Lung (tissue), 12 donors: ENCODE measurements around the gene MRPS14. TPM values are rescaled to one million over a fixed set of nuclear protein-coding genes. Genes with fewer than 3 reads are reported as not detected.

Experiments
- ATAC-seq: fragments of 200-7000 bp; cut with Tn5 transposase; one replicate; pipeline ENCODE4 v1.9.1; 2020; ENCODE audit warnings: moderate number of reproducible peaks; ENCODE audit not compliant: insufficient read depth, low FRiP score
- DNase-seq, 3 donors: peaks; one replicate each; pipeline ENCODE4 v3.0.0-alpha.2; 2013 to 2017
- H3K27ac ChIP-seq, 2 donors: one replicate each; pipeline ENCODE4 v1.5.1; 2013; ENCODE audit warnings: mild to moderate bottlenecking in 2 of 2, moderate library complexity in 2 of 2, control low read depth in 1 of 2, inconsistent platforms in 1 of 2, low read depth in 1 of 2, low read length in 1 of 2
- H3K27me3 ChIP-seq, 3 donors: one replicate each; pipeline ENCODE4 v1.5.1; 2013; ENCODE audit warnings: low read length in 2 of 3; ENCODE audit not compliant: control insufficient read depth in 3 of 3, insufficient read depth in 3 of 3
- H3K36me3 ChIP-seq, 4 donors: one replicate each; pipeline ENCODE4 v1.5.1; 2013; ENCODE audit warnings: low read length in 4 of 4, mild to moderate bottlenecking in 1 of 4, moderate library complexity in 1 of 4; ENCODE audit not compliant: control insufficient read depth in 4 of 4, insufficient read depth in 4 of 4
- H3K4me1 ChIP-seq, 5 donors: one replicate each; pipeline ENCODE4 v1.5.1; 2013; ENCODE audit warnings: low read length in 5 of 5, mild to moderate bottlenecking in 2 of 5, moderate library complexity in 1 of 5; ENCODE audit not compliant: control insufficient read depth in 5 of 5, insufficient read depth in 5 of 5
- H3K4me3 ChIP-seq: one replicate; pipeline ENCODE4 v1.5.1; 2013; ENCODE audit warnings: mild to moderate bottlenecking, control low read depth, moderate library complexity
- H3K9ac ChIP-seq, 2 donors: one replicate each; pipeline ENCODE4 v1.5.1; 2013; ENCODE audit warnings: low read length in 2 of 2, control low read depth in 1 of 2; ENCODE audit not compliant: insufficient read depth in 1 of 2
- H3K9me3 ChIP-seq, 4 donors: one replicate each; pipeline ENCODE4 v1.5.1; 2013; ENCODE audit warnings: low read length in 3 of 4, mild to moderate bottlenecking in 1 of 4, moderate library complexity in 1 of 4; ENCODE audit not compliant: control insufficient read depth in 4 of 4, insufficient read depth in 3 of 4
- WGBS, 2 donors: extraction: QIAGEN DNeasy Blood & Tissue Kit; methylation state at CpG; one replicate each; pipeline ENCODE4 v1.1.7; 2013; 5-methylcytosine and 5-hydroxymethylcytosine counted together
- polyA plus RNA-seq, 2 donors: library from polyadenylated mRNA; stranded (reverse); fragments of 200-250 nt; gene quantifications; one replicate each; pipeline ENCODE4 v1.2.1, GENCODE V29; 2013
- total RNA-seq, 2 donors: library from RNA; depleted of rRNA in 1 of 2; stranded (reverse); fragments of >200 nt in 1 of 2; gene quantifications; one replicate each; pipeline ENCODE4 v1.2.1, GENCODE V29; 2014 to 2021
- TF ChIP-seq, protein P1 (sequence below): IDR thresholded peaks from 2 replicates; pipeline ENCODE4 v1.5.1; 2012; ENCODE audit warnings: mild to moderate bottlenecking; ENCODE audit errors: control extremely low read depth, extremely low read depth
- donor health status: control.
- donor health status: control.
- donor health status: Bipolar disorder and iron deficiency.
- donor health status: healthy.
- donor health status: DM: yes; HTN: yes; CAD: no.

The MRPS14 gene
- total and polyA plus RNA-seq, 4 donors = 13.4 to 39.7 (median 23.5) TPM

DNA sequence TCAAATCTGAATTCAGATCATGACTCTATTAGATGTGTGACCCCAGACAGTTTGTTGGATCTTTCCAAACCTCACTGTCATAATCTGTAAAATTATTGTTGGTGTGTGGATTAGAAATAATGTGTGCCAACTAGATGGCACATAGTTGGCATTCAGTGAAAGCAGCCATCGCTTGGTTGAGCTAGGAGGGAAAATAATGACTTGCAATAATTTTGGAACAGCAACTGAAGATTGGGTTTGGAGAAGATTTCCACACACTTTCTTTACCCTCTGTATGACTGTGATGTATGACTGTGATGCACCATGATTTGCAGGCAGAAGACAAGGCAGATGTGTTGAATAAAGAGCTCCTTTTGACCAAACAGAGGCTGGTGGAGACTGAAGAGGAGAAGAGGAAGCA lies 47.5 kb downstream of the MRPS14 start:
- no peak overlapping the region for H3K4me3 ChIP-seq
- no peaks in the 10 kb centered on the region for H3K27me3 ChIP-seq
- H3K36me3 ChIP-seq = peaks cover 0 to 9% (median 6%) of the 10 kb centered on the region in 4 donors
- H3K27ac ChIP-seq = no peak overlapping the region
- no peaks in the 10 kb centered on the region for H3K9me3 ChIP-seq
- no peak for DNase-seq
- 91 to 92% methylated on average over 1 of the region's 1 CpG for WGBS, 2 donors
- no peak for ATAC-seq
- TF ChIP-seq, protein P1, sequence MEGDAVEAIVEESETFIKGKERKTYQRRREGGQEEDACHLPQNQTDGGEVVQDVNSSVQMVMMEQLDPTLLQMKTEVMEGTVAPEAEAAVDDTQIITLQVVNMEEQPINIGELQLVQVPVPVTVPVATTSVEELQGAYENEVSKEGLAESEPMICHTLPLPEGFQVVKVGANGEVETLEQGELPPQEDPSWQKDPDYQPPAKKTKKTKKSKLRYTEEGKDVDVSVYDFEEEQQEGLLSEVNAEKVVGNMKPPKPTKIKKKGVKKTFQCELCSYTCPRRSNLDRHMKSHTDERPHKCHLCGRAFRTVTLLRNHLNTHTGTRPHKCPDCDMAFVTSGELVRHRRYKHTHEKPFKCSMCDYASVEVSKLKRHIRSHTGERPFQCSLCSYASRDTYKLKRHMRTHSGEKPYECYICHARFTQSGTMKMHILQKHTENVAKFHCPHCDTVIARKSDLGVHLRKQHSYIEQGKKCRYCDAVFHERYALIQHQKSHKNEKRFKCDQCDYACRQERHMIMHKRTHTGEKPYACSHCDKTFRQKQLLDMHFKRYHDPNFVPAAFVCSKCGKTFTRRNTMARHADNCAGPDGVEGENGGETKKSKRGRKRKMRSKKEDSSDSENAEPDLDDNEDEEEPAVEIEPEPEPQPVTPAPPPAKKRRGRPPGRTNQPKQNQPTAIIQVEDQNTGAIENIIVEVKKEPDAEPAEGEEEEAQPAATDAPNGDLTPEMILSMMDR = no peak
- peaks cover 0 to 14% (median 8%) of the 10 kb centered on the region in 5 donors for H3K4me1 ChIP-seq
- H3K9ac ChIP-seq = no peak overlapping the region

DNA sequence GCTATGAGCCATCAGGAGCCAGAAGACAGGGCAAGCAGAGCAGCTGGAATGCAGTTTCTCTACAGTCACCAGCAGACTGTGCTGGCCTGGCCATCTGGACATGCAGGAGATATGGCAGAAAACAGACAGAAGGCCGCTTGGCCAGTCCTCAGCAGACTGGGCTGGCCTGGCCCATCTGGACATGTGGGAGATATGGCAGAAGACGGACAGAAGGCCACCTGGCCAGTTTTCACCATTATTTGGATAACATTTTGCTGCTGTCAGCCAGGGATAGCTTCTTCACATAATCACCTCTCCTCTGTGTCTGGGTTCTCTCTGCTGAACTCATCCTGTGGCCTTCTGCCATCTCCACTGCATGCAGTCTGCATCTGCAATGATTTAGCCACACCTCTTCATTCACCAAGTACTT lies 48.5 kb downstream of the MRPS14 start:
- no peaks in the 10 kb centered on the region for H3K9me3 ChIP-seq
- peaks cover 0 to 7% (median 5%) of the 10 kb centered on the region in 4 donors for H3K36me3 ChIP-seq
- 69 to 92% methylated on average over 2 of the region's 2 CpGs for WGBS, 2 donors
- no peak overlapping the region for H3K4me3 ChIP-seq
- no peak for ATAC-seq
- H3K9ac ChIP-seq = no peak overlapping the region
- peaks cover 0 to 14% (median 8%) of the 10 kb centered on the region in 5 donors for H3K4me1 ChIP-seq
- H3K27me3 ChIP-seq = no peaks in the 10 kb centered on the region
- no peak overlapping the region for H3K27ac ChIP-seq
- TF ChIP-seq, protein P1 = no peak
- no peak for DNase-seq

DNA sequence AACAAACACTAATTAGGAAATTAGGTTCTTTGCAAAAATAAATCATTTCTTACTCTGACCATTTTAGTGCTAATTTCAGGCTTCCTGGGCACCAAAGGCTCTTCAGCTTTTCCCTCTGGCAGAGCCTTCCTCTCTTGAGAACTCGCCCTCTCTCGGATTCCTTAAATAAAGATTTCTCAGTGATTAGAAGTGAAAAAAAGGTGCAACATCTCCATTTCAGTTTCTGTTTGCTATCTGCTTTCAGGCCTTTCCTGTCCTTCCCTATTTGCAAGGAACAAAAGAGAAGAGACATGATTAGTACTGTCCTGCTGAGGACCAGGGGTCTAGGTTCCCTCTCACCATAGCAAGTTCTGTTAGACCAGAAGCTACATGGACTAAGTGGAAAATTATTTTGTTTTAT lies 51.3 kb downstream of the MRPS14 start:
- DNase-seq = no peak

DNA sequence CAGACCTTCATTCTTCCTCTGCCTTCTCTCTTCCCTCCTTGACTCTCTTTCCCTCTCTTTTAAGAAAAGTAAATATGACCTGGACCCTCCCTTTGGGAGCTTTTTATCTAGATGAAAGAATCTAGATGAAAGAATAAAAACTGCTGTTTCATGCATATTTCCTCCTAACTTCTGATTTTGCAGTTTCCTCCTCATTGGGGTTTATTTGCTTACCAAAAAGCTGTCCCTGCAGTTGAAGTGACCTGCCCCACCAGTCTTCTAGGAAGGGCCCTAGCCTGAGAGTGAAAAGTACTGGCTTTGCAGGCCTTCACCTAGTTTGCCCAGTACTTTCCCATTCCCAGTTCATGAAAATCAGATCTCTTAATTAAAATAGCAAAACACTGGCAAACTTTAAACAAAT lies 51.8 kb downstream of the MRPS14 start:
- H3K27me3 ChIP-seq = no peaks in the 10 kb centered on the region
- no peak for DNase-seq
- no peak overlapping the region for H3K9ac ChIP-seq
- H3K4me1 ChIP-seq = peaks cover 2 to 13% (median 8%) of the 10 kb centered on the region in 5 donors
- H3K4me3 ChIP-seq = no peak overlapping the region
- peaks cover 0 to 5% (median 2%) of the 10 kb centered on the region in 4 donors for H3K36me3 ChIP-seq
- TF ChIP-seq, protein P1 = no peak
- H3K27ac ChIP-seq = no peak overlapping the region
- H3K9me3 ChIP-seq = no peaks in the 10 kb centered on the region
- no peak for ATAC-seq

More for the DNA sequence above, 51.3 kb downstream of the MRPS14 start:
- Histone ChIP-seq H3K4me1 (peaks cover 2 to 13% (median 12%) of the 10 kb centered on the region in 5 donors), H3K4me3 (no peak overlapping the region), H3K27ac (no peak overlapping the region), H3K36me3 (peaks cover 0 to 5% (median 2%) of the 10 kb centered on the region in 4 donors), H3K27me3 (no peaks in the 10 kb centered on the region), H3K9ac (no peak overlapping the region), H3K9me3 (no peaks in the 10 kb centered on the region)
- WGBS, 2 donors = 37 to 53% methylated on average over 2 of the region's 2 CpGs
- TF ChIP-seq, protein P1 = no peak
- no peak for ATAC-seq
